Progenitor cell of endocrine pancreas (in vitro differentiated cells): ENCODE results near the gene AQP12A. TPM values are rescaled to one million over a fixed set of nuclear protein-coding genes. Genes with fewer than 3 reads are reported as not detected.
A peak's percentile ranks its signal among the peaks of the same experiment; 100 is the strongest.

Experiments
- DNase-seq: peaks from one replicate; pipeline ENCODE4 v3.0.0; 2021; ENCODE audit warnings: low spot score; ENCODE audit not compliant: unreplicated experiment
- H3K27ac Mint-ChIP-seq: 2 replicates; pipeline ENCODE4 v1.8.0; 2021; ENCODE audit warnings: mild to moderate bottlenecking, moderate library complexity, mixed read lengths
- H3K27me3 Mint-ChIP-seq: 2 replicates; pipeline ENCODE4 v1.8.0; 2021; ENCODE audit warnings: mixed read lengths
- H3K36me3 Mint-ChIP-seq: 2 replicates; pipeline ENCODE4 v1.8.0; 2022; ENCODE audit warnings: mixed read lengths; ENCODE audit not compliant: insufficient read depth
- H3K4me1 Mint-ChIP-seq: 2 replicates; pipeline ENCODE4 v1.8.0; 2021; ENCODE audit warnings: low read depth, mixed read lengths
- H3K4me3 Mint-ChIP-seq: 2 replicates; pipeline ENCODE4 v1.8.0; 2021; ENCODE audit warnings: low read depth, mild to moderate bottlenecking, moderate library complexity, mixed read lengths
- H3K9me3 Mint-ChIP-seq: 2 replicates; pipeline ENCODE4 v1.8.0; 2021; ENCODE audit warnings: low read depth, mixed read lengths
- total RNA-seq: library from RNA; stranded (reverse); gene quantifications from 2 replicates; pipeline ENCODE4 v1.2.1, GENCODE V29; 2021
- TF ChIP-seq, protein P1 (sequence below): fragments of 200-600 bp; sonication (generic); IDR thresholded peaks from one replicate; pipeline ENCODE4 v1.5.0; 2021; ENCODE audit warnings: antibody characterized with exemption, mild to moderate bottlenecking; ENCODE audit not compliant: unreplicated experiment

The AQP12A gene
- total RNA-seq, 1 donor from 2014 or later: not detected

GRCh38 chr2:240726876-240727275, 35.2 kb downstream of the AQP12A start:
- Mint-ChIP-seq H3K27ac (peak overlapping the region; percentile 5), H3K27me3 (no peaks in the 10 kb centered on the region), H3K36me3 (peaks cover 4% of the 10 kb centered on the region), H3K9me3 (no peaks in the 10 kb centered on the region), H3K4me3 (no peak overlapping the region), H3K4me1 (no peaks in the 10 kb centered on the region)
- TF ChIP-seq, protein P1, sequence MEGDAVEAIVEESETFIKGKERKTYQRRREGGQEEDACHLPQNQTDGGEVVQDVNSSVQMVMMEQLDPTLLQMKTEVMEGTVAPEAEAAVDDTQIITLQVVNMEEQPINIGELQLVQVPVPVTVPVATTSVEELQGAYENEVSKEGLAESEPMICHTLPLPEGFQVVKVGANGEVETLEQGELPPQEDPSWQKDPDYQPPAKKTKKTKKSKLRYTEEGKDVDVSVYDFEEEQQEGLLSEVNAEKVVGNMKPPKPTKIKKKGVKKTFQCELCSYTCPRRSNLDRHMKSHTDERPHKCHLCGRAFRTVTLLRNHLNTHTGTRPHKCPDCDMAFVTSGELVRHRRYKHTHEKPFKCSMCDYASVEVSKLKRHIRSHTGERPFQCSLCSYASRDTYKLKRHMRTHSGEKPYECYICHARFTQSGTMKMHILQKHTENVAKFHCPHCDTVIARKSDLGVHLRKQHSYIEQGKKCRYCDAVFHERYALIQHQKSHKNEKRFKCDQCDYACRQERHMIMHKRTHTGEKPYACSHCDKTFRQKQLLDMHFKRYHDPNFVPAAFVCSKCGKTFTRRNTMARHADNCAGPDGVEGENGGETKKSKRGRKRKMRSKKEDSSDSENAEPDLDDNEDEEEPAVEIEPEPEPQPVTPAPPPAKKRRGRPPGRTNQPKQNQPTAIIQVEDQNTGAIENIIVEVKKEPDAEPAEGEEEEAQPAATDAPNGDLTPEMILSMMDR: no peak
- DNase-seq: no peak

GRCh38 chr2:240727439-240727838, 35.8 kb downstream of the AQP12A start:
- no peak overlapping the region for H3K27ac Mint-ChIP-seq

GRCh38 chr2:240727913-240728312, 36.2 kb downstream of the AQP12A start:
- H3K4me3 Mint-ChIP-seq: no peak overlapping the region
- no peaks in the 10 kb centered on the region for H3K9me3 Mint-ChIP-seq
- TF ChIP-seq, protein P1: no peak
- H3K27me3 Mint-ChIP-seq: no peaks in the 10 kb centered on the region
- DNase-seq: no peak
- H3K27ac Mint-ChIP-seq: no peak overlapping the region
- H3K4me1 Mint-ChIP-seq: no peaks in the 10 kb centered on the region
- H3K36me3 Mint-ChIP-seq: peaks cover 4% of the 10 kb centered on the region

More at GRCh38 chr2:240727439-240727838, 35.8 kb downstream of the AQP12A start:
- Mint-ChIP-seq H3K4me3 (no peak overlapping the region), H3K36me3 (peaks cover 4% of the 10 kb centered on the region), H3K9me3 (no peaks in the 10 kb centered on the region), H3K27me3 (no peaks in the 10 kb centered on the region), H3K4me1 (no peaks in the 10 kb centered on the region)
- TF ChIP-seq, protein P1: no peak
- DNase-seq: no peak

DNA sequence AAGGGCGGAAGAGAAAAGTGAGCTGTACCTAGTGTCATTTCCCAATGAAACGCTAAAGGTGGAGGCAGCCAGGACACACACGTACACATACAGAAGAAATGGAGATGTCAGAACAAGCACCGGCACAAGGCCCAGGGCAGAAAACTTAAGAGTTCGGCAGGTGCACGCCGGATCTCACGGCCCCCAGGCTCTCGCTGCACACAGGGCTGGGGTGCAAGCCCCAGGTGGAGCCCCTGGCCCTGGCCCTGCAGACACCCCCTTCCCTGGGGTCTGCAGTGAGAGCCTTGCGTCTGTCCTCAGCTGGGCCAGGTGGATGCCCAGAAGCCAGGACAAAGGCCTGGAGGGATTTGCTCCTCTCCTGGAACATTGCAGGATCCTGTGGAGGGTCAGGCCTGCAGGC, 36.7 kb downstream of the AQP12A start:
- peaks cover 5% of the 10 kb centered on the region for H3K36me3 Mint-ChIP-seq

GRCh38 chr2:240728827-240729226, 37.2 kb downstream of the AQP12A start:
- peaks cover 5% of the 10 kb centered on the region for H3K36me3 Mint-ChIP-seq
- no peaks in the 10 kb centered on the region for H3K9me3 Mint-ChIP-seq
- TF ChIP-seq, protein P1: no peak
- H3K27ac Mint-ChIP-seq: no peak overlapping the region
- no peak overlapping the region for H3K4me3 Mint-ChIP-seq
- DNase-seq: no peak
- no peaks in the 10 kb centered on the region for H3K27me3 Mint-ChIP-seq
- H3K4me1 Mint-ChIP-seq: no peaks in the 10 kb centered on the region

More for the DNA sequence above, 36.7 kb downstream of the AQP12A start:
- Mint-ChIP-seq H3K27ac (no peak overlapping the region), H3K4me3 (no peak overlapping the region), H3K27me3 (no peaks in the 10 kb centered on the region), H3K4me1 (no peaks in the 10 kb centered on the region), H3K9me3 (no peaks in the 10 kb centered on the region)
- DNase-seq: no peak
- TF ChIP-seq, protein P1: no peak
